Left lung (tissue), 10 donors: ENCODE measurements around the gene CAMTA2. TPM values are rescaled to one million over a fixed set of nuclear protein-coding genes. Genes with fewer than 3 reads are reported as not detected.

Experiments used
- ATAC-seq: fragments of 200-7000 bp; cut with Tn5 transposase; one replicate; pipeline ENCODE4 v1.9.1; 2020; ENCODE audit warnings: moderate library complexity
- DNase-seq, 4 donors: peaks; one replicate each; pipeline ENCODE4 v3.0.0-alpha.2; 2013 to 2020
- H3K27ac ChIP-seq, 2 donors: fragments of 200-600 bp; sonication (generic) in 1 of 2; one replicate each; pipeline versions ENCODE4 v1.5.0 to v1.8.0; 2020 to 2021
- H3K27me3 ChIP-seq, 2 donors: fragments of 200-600 bp; sonication (generic) in 1 of 2; one replicate each; pipeline versions ENCODE4 v1.5.0 to v1.8.0; 2020 to 2021
- H3K36me3 ChIP-seq, 2 donors: fragments of 200-600 bp; sonication (generic) in 1 of 2; one replicate each; pipeline versions ENCODE4 v1.5.0 to v1.8.0; 2020 to 2021
- H3K4me1 ChIP-seq, 2 donors: fragments of 200-600 bp; one replicate each; pipeline ENCODE4 v1.8.0; 2021
- H3K4me3 ChIP-seq, 2 donors: fragments of 200-600 bp; sonication (generic) in 1 of 2; one replicate each; pipeline versions ENCODE4 v1.5.0 to v1.8.0; 2020 to 2021; ENCODE audit warnings: mild to moderate bottlenecking in 1 of 2
- H3K9me3 ChIP-seq, 2 donors: fragments of 200-600 bp; sonication (generic) in 1 of 2; one replicate each; pipeline versions ENCODE4 v1.5.0 to v1.8.0; 2020 to 2021
- CTCF ChIP-seq, 2 donors: fragments of 200-600 bp; sonication (generic) in 1 of 2; IDR thresholded peaks; one replicate each; pipeline versions ENCODE4 v1.5.0 to v1.8.0; 2021; ENCODE audit warnings: antibody characterized with exemption in 2 of 2
- intact Hi-C, 2 donors: fragments of 100-400 bp; cut with DNase I; formaldehyde crosslinking; loops; one replicate each; pipeline versions ENCODE4 v1.11.2 to v1.14.2; 2022
- polyA plus RNA-seq, 6 donors: library from polyadenylated mRNA; unstranded; fragments of 120-200 nt; gene quantifications; one replicate each; pipeline ENCODE4 v1.2.1, GENCODE V29; 2013; ENCODE audit not compliant: insufficient read length in 6 of 6
- total RNA-seq, 2 donors: library from RNA; stranded (reverse); fragmentation: NEBNext Ultra II Directional; extraction: Animal tissue kit (Norgen Biotek cat#: 25700); gene quantifications; one replicate each; pipeline ENCODE4 v1.2.1, GENCODE V29; 2021
- donor health status: DM: no; HTN: yes; CAD: no.
- donor health status: DM: no; HTN: no; CAD: no.

CAMTA2 gene
- total and polyA plus RNA-seq, 8 donors, result 28.6 to 64.9 (median 34.6) TPM

GRCh38 chr17:4939546-4939795 lies 48.0 kb downstream of the CAMTA2 start:
- ATAC-seq, result no peak
- Histone ChIP-seq H3K9me3 (no peaks in the 10 kb centered on the region), H3K36me3 (peaks cover 0 to 50% of the 10 kb centered on the region in 2 donors), H3K4me3 (peak overlapping the region; percentile 77 to 93), H3K27ac (peak overlapping the region; percentile 96 to 97), H3K4me1 (peaks cover 19 to 55% of the 10 kb centered on the region in 2 donors), H3K27me3 (no peaks in the 10 kb centered on the region)
- no peak for TF ChIP-seq CTCF (IDR thresholded peaks at IDR 0.05)
- intact Hi-C loops, result no loop called here
- peak in 1 of 4 donors; percentile 85 for DNase-seq

GRCh38 chr17:4938688-4939545 lies 48.6 kb downstream of the CAMTA2 start:
- Histone ChIP-seq H3K36me3 (peaks cover 0 to 44% of the 10 kb centered on the region in 2 donors), H3K4me3 (peak overlapping the region; percentile 77 to 93), H3K9me3 (no peaks in the 10 kb centered on the region), H3K4me1 (peaks cover 24 to 55% of the 10 kb centered on the region in 2 donors), H3K27me3 (no peaks in the 10 kb centered on the region), H3K27ac (peak overlapping the region; percentile 96 to 97)
- intact Hi-C loops, result no loop called here
- ATAC-seq (no peak), DNase-seq (peak in 1 of 4 donors; percentile 53)
- TF ChIP-seq CTCF (IDR thresholded peaks at IDR 0.05), result no peak

GRCh38 chr17:4938069-4938491 lies 49.4 kb downstream of the CAMTA2 start:
- H3K4me1 ChIP-seq, result peaks cover 25 to 48% of the 10 kb centered on the region in 2 donors
- TF ChIP-seq CTCF (IDR thresholded peaks at IDR 0.05), result no peak
- ATAC-seq, result no peak
- intact Hi-C loops, result no loop called here
- no peaks in the 10 kb centered on the region for H3K9me3 ChIP-seq
- DNase-seq, result peak in 1 of 4 donors; percentile 56
- H3K27ac ChIP-seq, result no peak overlapping the region
- H3K36me3 ChIP-seq, result peaks cover 0 to 36% of the 10 kb centered on the region in 2 donors
- no peaks in the 10 kb centered on the region for H3K27me3 ChIP-seq
- H3K4me3 ChIP-seq, result no peak overlapping the region

- intact Hi-C loops, result no loop called here
- Histone ChIP-seq H3K4me3 (no peak overlapping the region), H3K4me1 (peaks cover 25 to 42% of the 10 kb centered on the region in 2 donors), H3K36me3 (peaks cover 0 to 31% of the 10 kb centered on the region in 2 donors), H3K27me3 (no peaks in the 10 kb centered on the region), H3K27ac (no peak overlapping the region), H3K9me3 (no peaks in the 10 kb centered on the region)
- DNase-seq (no peak), ATAC-seq (no peak)
- TF ChIP-seq CTCF (IDR thresholded peaks at IDR 0.05), result no peak
Measured at GRCh38 chr17:4937553-4937952, 49.9 kb downstream of the CAMTA2 start.

- Histone ChIP-seq H3K9me3 (no peaks in the 10 kb centered on the region), H3K4me1 (peaks cover 22 to 31% of the 10 kb centered on the region in 2 donors), H3K36me3 (peaks cover 0 to 26% of the 10 kb centered on the region in 2 donors), H3K27ac (no peak overlapping the region), H3K27me3 (no peaks in the 10 kb centered on the region), H3K4me3 (no peak overlapping the region)
- intact Hi-C loops, result no loop called here
- no peak for TF ChIP-seq CTCF (IDR thresholded peaks at IDR 0.05)
- DNase-seq (peak in 1 of 4 donors; percentile 51), ATAC-seq (no peak)
Measured at GRCh38 chr17:4936436-4936835, 51.0 kb downstream of the CAMTA2 start.
